ENCODE data around the gene SLC9A9. TPM values are rescaled to one million over a fixed set of nuclear protein-coding genes. Genes with fewer than 3 reads are reported as not detected.
A peak's percentile ranks its signal among the peaks of the same experiment; 100 is the strongest.

Gene SLC9A9
- total and polyA plus RNA-seq, 9 of the 15 experiments (the other 6 are each of a cell fraction or from before 2014, with no cell fraction given): 0.03 to 0.13 TPM; not detected in 7

DNA sequence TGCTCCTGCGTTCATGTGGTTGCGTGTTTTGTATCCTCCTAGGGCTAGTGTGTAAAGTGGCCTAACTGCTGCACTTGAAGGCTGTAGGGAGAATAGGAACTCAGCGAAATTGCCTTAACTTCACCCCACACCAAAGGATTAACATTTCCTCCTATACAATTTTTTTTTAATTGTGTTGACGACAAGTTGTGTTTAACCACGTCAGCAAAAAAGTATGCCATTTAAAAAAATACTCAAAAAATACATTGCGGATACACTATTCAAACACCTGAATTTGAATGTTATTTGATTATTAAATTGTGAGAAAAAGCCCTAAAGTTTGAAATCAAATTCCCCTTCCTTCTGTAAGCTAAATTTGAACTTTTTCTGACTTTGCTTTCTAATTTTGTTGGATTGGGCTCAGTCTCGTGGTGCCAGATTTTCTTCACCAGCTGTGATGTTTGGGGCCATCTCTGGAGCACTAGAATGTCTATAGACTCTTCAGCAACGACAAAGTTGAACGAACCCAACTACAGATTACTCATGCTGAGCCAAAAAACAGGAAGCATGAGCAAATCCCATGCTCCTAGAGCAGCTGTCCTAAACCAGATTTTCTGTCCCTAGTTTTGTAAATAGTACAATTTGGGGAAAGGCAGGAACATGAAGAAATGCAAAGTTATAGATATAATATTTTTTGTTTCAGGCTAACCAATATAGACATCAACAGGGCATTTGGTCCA is 8.1 kb upstream of the SLC9A9 start:
- ATAC-seq: no peak
- Histone ChIP-seq H2AFZ (ENCODE audit: low read depth, low read length) (no peak overlapping the region), H3K79me2 (ENCODE audit: control insufficient read depth, insufficient read depth, low read length) (no peaks in the 10 kb centered on the region), H3K4me1 (replicated peaks in 1 of 2; ENCODE audit: control insufficient read depth in 2 of 2, insufficient read depth in 2 of 2, low read length in 2 of 2) (no peaks in the 10 kb centered on the region), H4K20me1 (replicated peaks; ENCODE audit: control insufficient read depth, insufficient read depth, low read length) (no peaks in the 10 kb centered on the region), H3K36me3 (ENCODE audit: control insufficient read depth, insufficient read depth, low read length) (no peaks in the 10 kb centered on the region), H3K27me3 (ENCODE audit: control insufficient read depth in 2 of 2, insufficient read depth in 2 of 2, low read length in 2 of 2) (no peaks in the 10 kb centered on the region), H3K9ac (ENCODE audit: insufficient read depth in 1 of 2, low read depth in 2 of 2, low read length in 2 of 2) (no peak overlapping the region), H3K27ac (ENCODE audit: extremely low read depth, low read depth, low read length) (no peak overlapping the region), H3K9me3 (replicated peaks; ENCODE audit: control insufficient read depth, insufficient read depth, low read depth, low read length) (no peaks in the 10 kb centered on the region), H3K9me1 (ENCODE audit: control insufficient read depth, insufficient read depth, low read length) (no peaks in the 10 kb centered on the region), H3K4me3 (no peak overlapping the region), H3K4me2 (ENCODE audit: insufficient read depth, low read length) (no peak overlapping the region)
- FAIRE-seq: no peak
- DNase-seq (ENCODE audit: extremely low read depth in 1 of 4, low spot score in 3 of 4): no peak
- in situ Hi-C loops (cut with MboI): no loop called here
- no TSS peak for BruUV-seq (replicated peaks)
- CTCF ChIA-PET (ENCODE audit: low intra/inter-chr PET ratio): no interaction called here
- 3% methylated on average over 9 of the region's 9 CpGs for WGBS (ENCODE audit: insufficient coverage, low coverage, missing lambda C conversion rate)
- intact Hi-C loops (cut with micrococcal nuclease): no loop called here
- POLR2A ChIA-PET: no interaction called here
- no peak for TF ChIP-seq TBP (optimal IDR thresholded peaks at IDR 0.05; ENCODE audit: low read depth, low read length)
- peak; percentile 68; the same call in 1 of the 2 replicates for TF ChIP-seq C11orf30 (IDR thresholded peaks at IDR 0.05; ENCODE audit: low read depth)
- TF ChIP-seq, protein P1, sequence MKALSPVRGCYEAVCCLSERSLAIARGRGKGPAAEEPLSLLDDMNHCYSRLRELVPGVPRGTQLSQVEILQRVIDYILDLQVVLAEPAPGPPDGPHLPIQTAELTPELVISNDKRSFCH (CRISPR knock-in tag; IDR thresholded peaks at IDR 0.05): no peak
- TF ChIP-seq, protein P1 (tag; IDR thresholded peaks at IDR 0.05): no peak
- TF ChIP-seq, protein P2, sequence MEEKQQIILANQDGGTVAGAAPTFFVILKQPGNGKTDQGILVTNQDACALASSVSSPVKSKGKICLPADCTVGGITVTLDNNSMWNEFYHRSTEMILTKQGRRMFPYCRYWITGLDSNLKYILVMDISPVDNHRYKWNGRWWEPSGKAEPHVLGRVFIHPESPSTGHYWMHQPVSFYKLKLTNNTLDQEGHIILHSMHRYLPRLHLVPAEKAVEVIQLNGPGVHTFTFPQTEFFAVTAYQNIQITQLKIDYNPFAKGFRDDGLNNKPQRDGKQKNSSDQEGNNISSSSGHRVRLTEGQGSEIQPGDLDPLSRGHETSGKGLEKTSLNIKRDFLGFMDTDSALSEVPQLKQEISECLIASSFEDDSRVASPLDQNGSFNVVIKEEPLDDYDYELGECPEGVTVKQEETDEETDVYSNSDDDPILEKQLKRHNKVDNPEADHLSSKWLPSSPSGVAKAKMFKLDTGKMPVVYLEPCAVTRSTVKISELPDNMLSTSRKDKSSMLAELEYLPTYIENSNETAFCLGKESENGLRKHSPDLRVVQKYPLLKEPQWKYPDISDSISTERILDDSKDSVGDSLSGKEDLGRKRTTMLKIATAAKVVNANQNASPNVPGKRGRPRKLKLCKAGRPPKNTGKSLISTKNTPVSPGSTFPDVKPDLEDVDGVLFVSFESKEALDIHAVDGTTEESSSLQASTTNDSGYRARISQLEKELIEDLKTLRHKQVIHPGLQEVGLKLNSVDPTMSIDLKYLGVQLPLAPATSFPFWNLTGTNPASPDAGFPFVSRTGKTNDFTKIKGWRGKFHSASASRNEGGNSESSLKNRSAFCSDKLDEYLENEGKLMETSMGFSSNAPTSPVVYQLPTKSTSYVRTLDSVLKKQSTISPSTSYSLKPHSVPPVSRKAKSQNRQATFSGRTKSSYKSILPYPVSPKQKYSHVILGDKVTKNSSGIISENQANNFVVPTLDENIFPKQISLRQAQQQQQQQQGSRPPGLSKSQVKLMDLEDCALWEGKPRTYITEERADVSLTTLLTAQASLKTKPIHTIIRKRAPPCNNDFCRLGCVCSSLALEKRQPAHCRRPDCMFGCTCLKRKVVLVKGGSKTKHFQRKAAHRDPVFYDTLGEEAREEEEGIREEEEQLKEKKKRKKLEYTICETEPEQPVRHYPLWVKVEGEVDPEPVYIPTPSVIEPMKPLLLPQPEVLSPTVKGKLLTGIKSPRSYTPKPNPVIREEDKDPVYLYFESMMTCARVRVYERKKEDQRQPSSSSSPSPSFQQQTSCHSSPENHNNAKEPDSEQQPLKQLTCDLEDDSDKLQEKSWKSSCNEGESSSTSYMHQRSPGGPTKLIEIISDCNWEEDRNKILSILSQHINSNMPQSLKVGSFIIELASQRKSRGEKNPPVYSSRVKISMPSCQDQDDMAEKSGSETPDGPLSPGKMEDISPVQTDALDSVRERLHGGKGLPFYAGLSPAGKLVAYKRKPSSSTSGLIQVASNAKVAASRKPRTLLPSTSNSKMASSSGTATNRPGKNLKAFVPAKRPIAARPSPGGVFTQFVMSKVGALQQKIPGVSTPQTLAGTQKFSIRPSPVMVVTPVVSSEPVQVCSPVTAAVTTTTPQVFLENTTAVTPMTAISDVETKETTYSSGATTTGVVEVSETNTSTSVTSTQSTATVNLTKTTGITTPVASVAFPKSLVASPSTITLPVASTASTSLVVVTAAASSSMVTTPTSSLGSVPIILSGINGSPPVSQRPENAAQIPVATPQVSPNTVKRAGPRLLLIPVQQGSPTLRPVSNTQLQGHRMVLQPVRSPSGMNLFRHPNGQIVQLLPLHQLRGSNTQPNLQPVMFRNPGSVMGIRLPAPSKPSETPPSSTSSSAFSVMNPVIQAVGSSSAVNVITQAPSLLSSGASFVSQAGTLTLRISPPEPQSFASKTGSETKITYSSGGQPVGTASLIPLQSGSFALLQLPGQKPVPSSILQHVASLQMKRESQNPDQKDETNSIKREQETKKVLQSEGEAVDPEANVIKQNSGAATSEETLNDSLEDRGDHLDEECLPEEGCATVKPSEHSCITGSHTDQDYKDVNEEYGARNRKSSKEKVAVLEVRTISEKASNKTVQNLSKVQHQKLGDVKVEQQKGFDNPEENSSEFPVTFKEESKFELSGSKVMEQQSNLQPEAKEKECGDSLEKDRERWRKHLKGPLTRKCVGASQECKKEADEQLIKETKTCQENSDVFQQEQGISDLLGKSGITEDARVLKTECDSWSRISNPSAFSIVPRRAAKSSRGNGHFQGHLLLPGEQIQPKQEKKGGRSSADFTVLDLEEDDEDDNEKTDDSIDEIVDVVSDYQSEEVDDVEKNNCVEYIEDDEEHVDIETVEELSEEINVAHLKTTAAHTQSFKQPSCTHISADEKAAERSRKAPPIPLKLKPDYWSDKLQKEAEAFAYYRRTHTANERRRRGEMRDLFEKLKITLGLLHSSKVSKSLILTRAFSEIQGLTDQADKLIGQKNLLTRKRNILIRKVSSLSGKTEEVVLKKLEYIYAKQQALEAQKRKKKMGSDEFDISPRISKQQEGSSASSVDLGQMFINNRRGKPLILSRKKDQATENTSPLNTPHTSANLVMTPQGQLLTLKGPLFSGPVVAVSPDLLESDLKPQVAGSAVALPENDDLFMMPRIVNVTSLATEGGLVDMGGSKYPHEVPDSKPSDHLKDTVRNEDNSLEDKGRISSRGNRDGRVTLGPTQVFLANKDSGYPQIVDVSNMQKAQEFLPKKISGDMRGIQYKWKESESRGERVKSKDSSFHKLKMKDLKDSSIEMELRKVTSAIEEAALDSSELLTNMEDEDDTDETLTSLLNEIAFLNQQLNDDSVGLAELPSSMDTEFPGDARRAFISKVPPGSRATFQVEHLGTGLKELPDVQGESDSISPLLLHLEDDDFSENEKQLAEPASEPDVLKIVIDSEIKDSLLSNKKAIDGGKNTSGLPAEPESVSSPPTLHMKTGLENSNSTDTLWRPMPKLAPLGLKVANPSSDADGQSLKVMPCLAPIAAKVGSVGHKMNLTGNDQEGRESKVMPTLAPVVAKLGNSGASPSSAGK (IDR thresholded peaks at IDR 0.05): no peak
- TF ChIP-seq ZNF316 (IDR thresholded peaks at IDR 0.05): peak; percentile 82
